HuH-7 (cell line): ENCODE measurements around the gene SULT1C2.
"Not testable (repeated sequence)": the region's sequence is repeated elsewhere in the genome, so short reads cannot be mapped to it uniquely, and the experiment has no call there.

Source experiments
- DNase-seq: peaks from one replicate; pipeline ENCODE4 v3.0.0; 2011; ENCODE audit warnings: low spot score

SULT1C2 gene

DNA sequence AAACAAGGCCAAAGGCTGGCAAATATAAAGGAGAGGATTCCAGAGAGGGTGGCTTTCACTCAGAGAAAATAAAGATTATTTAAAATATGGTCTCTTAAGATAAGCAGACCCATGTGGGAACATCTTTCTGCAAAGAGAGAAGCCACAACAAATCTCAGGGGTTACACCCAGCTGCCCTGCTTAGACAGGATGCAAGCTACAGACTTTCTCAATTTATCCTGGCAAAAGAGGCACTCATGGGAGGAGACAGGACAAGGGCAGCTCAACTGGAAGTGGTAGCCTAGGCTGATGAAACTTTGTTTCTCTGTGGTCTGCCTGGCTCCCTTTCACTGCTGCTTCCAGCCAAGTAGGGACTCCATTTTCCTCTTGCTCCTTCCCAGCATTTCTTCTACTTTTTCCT is 63.2 kb downstream of the SULT1C2 start:
- DNase-seq, result no peak

DNA sequence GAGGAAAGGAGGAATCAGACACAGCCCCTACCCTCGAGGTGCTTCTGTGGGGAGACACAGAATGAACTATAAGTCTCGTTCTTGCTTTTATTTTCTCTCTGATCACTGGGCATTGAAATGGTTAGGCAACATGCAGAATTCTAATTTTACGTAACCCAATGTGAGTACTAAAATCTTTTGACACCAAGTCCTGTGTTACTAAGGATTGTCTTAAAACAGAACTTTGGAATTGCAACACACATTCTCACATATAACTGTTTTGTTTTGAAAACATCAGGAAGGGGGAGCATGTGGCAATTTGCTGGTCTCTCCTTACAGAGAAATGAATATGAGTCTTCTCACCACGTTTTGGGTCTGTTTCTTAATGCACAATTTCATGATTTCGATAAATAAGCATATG is 65.4 kb downstream of the SULT1C2 start:
- no peak for DNase-seq

- no peak for DNase-seq
These were observed 67.4 kb downstream of the SULT1C2 start for GRCh38 chr2:108355906-108356734.

DNA sequence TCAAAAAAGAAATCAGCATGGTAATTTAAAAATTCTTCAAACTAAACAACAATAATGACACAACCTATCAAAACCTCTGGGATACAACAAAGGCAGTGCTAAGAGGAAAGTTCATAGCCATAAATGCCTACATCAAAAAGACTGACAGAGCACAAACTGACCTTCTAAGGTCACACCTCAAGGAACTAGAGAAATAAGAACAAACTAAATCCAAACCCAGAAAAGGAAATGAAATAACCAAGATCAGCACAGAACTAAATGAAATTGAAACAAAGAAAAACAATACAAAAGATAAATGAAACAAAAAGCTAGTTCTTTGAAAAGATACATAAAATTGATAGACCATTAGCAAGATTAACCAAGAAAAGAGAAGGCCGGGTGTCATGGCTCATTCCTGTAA is 70.6 kb downstream of the SULT1C2 start:
- DNase-seq, result not testable (repeated sequence)
